ENCODE measurements around the gene TYW1B. TPM values are rescaled to one million over a fixed set of nuclear protein-coding genes. Genes with fewer than 3 reads are reported as not detected.
"Not testable (repeated sequence)": the region's sequence is repeated elsewhere in the genome, so short reads cannot be mapped to it uniquely, and the experiment has no call there.

TYW1B gene
- polyA plus RNA-seq, 3 donors: 0.17 to 2.9 (median 0.31) TPM

DNA sequence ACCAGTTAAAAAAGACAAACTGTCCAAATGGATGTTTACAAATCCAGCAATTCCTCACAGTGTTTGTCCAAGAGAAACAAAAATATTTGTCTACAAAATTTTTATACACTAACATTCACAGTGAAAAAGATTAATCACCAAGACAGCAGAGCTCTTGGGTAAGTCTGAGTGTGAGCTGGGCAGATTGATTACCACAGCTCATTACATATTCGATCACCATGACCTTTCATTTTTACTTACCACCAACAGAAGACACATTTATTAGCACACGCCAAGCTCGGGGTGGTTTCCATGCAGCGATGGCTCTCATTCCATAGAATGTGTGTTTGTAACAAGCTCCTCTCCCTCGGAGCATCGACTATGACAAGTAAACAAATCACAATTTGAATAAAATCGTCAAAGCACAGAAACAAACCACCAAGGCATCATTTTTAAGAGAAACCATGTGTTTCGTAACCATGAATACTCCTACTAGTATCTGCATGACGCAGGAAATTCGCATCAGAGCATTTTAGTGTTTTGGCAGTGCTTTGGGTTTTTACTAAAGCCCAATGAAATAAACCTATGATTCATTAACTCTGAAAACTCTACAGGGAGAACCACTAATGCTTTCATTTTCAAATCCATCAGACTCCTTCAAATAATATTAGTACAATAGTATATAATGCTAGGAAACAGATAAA, 83.6 kb downstream of the TYW1B start:
- H3K27ac ChIP-seq (ENCODE audit: low read depth in 1 of 2, low read length in 2 of 2); H3K27me3 ChIP-seq (ENCODE audit: control insufficient read depth in 2 of 2, insufficient read depth in 2 of 2, low read length in 2 of 2); H3K4me2 ChIP-seq (replicated peaks; ENCODE audit: extremely low read depth, low read length, poor library complexity, severe bottlenecking); intact Hi-C loops (cut with micrococcal nuclease); H3K9ac ChIP-seq (ENCODE audit: insufficient read depth, low read length, poor library complexity, severe bottlenecking); H3K4me1 ChIP-seq (ENCODE audit: control insufficient read depth in 1 of 2, insufficient read depth in 2 of 2, low read length in 2 of 2); H3K9me3 ChIP-seq (replicated peaks in 1 of 2; ENCODE audit: control insufficient read depth in 1 of 2, insufficient read depth in 1 of 2, low read length in 2 of 2); DNase-seq; H2AFZ ChIP-seq (ENCODE audit: insufficient read depth, low read depth, low read length, poor library complexity, severe bottlenecking); H3K27me3 Mint-ChIP-seq (ENCODE audit: low read depth in 3 of 3); H3K27ac Mint-ChIP-seq; H3K4me3 Mint-ChIP-seq; H3K79me2 ChIP-seq (ENCODE audit: insufficient read depth, low read length); H3K4me1 Mint-ChIP-seq; H4K20me1 ChIP-seq (ENCODE audit: insufficient read depth, low read length); H3K4me3 ChIP-seq (replicated peaks in 1 of 3; ENCODE audit: low read depth in 2 of 3, low read length in 3 of 3): not testable (repeated sequence)
- peaks cover 31 to 43% of the 10 kb centered on the region in 2 donors for H3K36me3 Mint-ChIP-seq
- peaks cover 3 to 21% (median 9%) of the 10 kb centered on the region in 7 donors for H3K9me3 Mint-ChIP-seq
- H3K36me3 ChIP-seq (replicated peaks in 1 of 2; ENCODE audit: control insufficient read depth in 1 of 2, insufficient read depth in 2 of 2, low read length in 2 of 2): peaks cover 0 to 16% of the 10 kb centered on the region in 2 donors
- WGBS (ENCODE audit: insufficient coverage): 100% methylated on average over 2 of the region's 10 CpGs

- H3K4me2 ChIP-seq (replicated peaks; ENCODE audit: extremely low read depth, low read length, poor library complexity, severe bottlenecking); H3K4me3 ChIP-seq (replicated peaks in 1 of 3; ENCODE audit: low read depth in 2 of 3, low read length in 3 of 3); H3K4me1 ChIP-seq (ENCODE audit: control insufficient read depth in 1 of 2, insufficient read depth in 2 of 2, low read length in 2 of 2); H2AFZ ChIP-seq (ENCODE audit: insufficient read depth, low read depth, low read length, poor library complexity, severe bottlenecking); H3K27ac Mint-ChIP-seq; H3K27me3 Mint-ChIP-seq (ENCODE audit: low read depth in 3 of 3); H3K27me3 ChIP-seq (ENCODE audit: control insufficient read depth in 2 of 2, insufficient read depth in 2 of 2, low read length in 2 of 2); H3K4me1 Mint-ChIP-seq; H4K20me1 ChIP-seq (ENCODE audit: insufficient read depth, low read length); H3K79me2 ChIP-seq (ENCODE audit: insufficient read depth, low read length); intact Hi-C loops (cut with micrococcal nuclease); DNase-seq; H3K9ac ChIP-seq (ENCODE audit: insufficient read depth, low read length, poor library complexity, severe bottlenecking); H3K9me3 ChIP-seq (replicated peaks in 1 of 2; ENCODE audit: control insufficient read depth in 1 of 2, insufficient read depth in 1 of 2, low read length in 2 of 2); H3K4me3 Mint-ChIP-seq; H3K27ac ChIP-seq (ENCODE audit: low read depth in 1 of 2, low read length in 2 of 2): not testable (repeated sequence)
- peaks cover 31 to 46% of the 10 kb centered on the region in 2 donors for H3K36me3 Mint-ChIP-seq
- peaks cover 5 to 25% (median 10%) of the 10 kb centered on the region in 7 donors for H3K9me3 Mint-ChIP-seq
- no CpG with 5 or more reads among the region's 2 CpGs for WGBS (ENCODE audit: insufficient coverage)
- H3K36me3 ChIP-seq (replicated peaks in 1 of 2; ENCODE audit: control insufficient read depth in 1 of 2, insufficient read depth in 2 of 2, low read length in 2 of 2): peaks cover 2 to 16% of the 10 kb centered on the region in 2 donors
These were observed 84.2 kb downstream of the TYW1B start for GRCh38 chr7:72743801-72744200.

GRCh38 chr7:72739716-72740115, 88.3 kb downstream of the TYW1B start:
- H3K27ac ChIP-seq (ENCODE audit: low read depth in 1 of 2, low read length in 2 of 2); H3K27me3 Mint-ChIP-seq (ENCODE audit: low read depth in 3 of 3); H3K4me1 Mint-ChIP-seq; H3K27me3 ChIP-seq (ENCODE audit: control insufficient read depth in 2 of 2, insufficient read depth in 2 of 2, low read length in 2 of 2); H3K4me1 ChIP-seq (ENCODE audit: control insufficient read depth in 1 of 2, insufficient read depth in 2 of 2, low read length in 2 of 2); H3K4me3 ChIP-seq (replicated peaks in 1 of 3; ENCODE audit: low read depth in 2 of 3, low read length in 3 of 3); H3K79me2 ChIP-seq (ENCODE audit: insufficient read depth, low read length); H3K4me2 ChIP-seq (replicated peaks; ENCODE audit: extremely low read depth, low read length, poor library complexity, severe bottlenecking); H4K20me1 ChIP-seq (ENCODE audit: insufficient read depth, low read length); DNase-seq; H3K27ac Mint-ChIP-seq; intact Hi-C loops (cut with micrococcal nuclease); H3K4me3 Mint-ChIP-seq; H2AFZ ChIP-seq (ENCODE audit: insufficient read depth, low read depth, low read length, poor library complexity, severe bottlenecking); H3K9ac ChIP-seq (ENCODE audit: insufficient read depth, low read length, poor library complexity, severe bottlenecking): not testable (repeated sequence)
- no CpG with 5 or more reads among the region's 11 CpGs for WGBS (ENCODE audit: insufficient coverage)
- Mint-ChIP-seq H3K9me3 (peaks cover 21 to 55% (median 34%) of the 10 kb centered on the region in 7 donors), H3K36me3 (peaks cover 38 to 54% of the 10 kb centered on the region in 2 donors)
- H3K9me3 ChIP-seq (replicated peaks in 1 of 2; ENCODE audit: control insufficient read depth in 1 of 2, insufficient read depth in 1 of 2, low read length in 2 of 2): peaks cover 17 to 36% of the 10 kb centered on the region in 2 donors
- peaks cover 2 to 16% of the 10 kb centered on the region in 2 donors for H3K36me3 ChIP-seq (replicated peaks in 1 of 2; ENCODE audit: control insufficient read depth in 1 of 2, insufficient read depth in 2 of 2, low read length in 2 of 2)

DNA sequence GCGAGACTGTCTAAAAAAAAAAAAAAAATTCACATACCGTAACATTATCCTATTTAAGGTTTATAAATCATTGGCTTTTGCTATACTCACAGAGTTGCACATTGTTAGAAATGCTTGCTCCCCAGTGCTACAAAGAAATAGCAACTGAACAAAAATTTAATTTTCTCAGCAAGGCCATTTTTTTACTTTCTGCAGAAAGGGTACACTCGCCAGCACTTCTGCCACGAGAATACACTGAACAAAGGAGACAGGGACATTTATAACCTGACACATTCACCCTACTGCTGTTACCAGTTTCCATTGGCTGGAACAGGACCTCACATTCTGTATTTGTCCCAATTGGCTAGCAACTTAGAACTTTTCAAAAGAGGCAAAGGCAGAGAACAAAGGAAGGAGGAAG, 92.1 kb downstream of the TYW1B start:
- H3K4me3 Mint-ChIP-seq; H3K4me3 ChIP-seq (replicated peaks in 1 of 3; ENCODE audit: low read depth in 2 of 3, low read length in 3 of 3); H3K36me3 ChIP-seq (replicated peaks in 1 of 2; ENCODE audit: control insufficient read depth in 1 of 2, insufficient read depth in 2 of 2, low read length in 2 of 2); H3K4me2 ChIP-seq (replicated peaks; ENCODE audit: extremely low read depth, low read length, poor library complexity, severe bottlenecking); H3K9ac ChIP-seq (ENCODE audit: insufficient read depth, low read length, poor library complexity, severe bottlenecking); H3K79me2 ChIP-seq (ENCODE audit: insufficient read depth, low read length); H3K27me3 Mint-ChIP-seq (ENCODE audit: low read depth in 3 of 3); H3K4me1 ChIP-seq (ENCODE audit: control insufficient read depth in 1 of 2, insufficient read depth in 2 of 2, low read length in 2 of 2); H3K27ac ChIP-seq (ENCODE audit: low read depth in 1 of 2, low read length in 2 of 2); H2AFZ ChIP-seq (ENCODE audit: insufficient read depth, low read depth, low read length, poor library complexity, severe bottlenecking); H3K27ac Mint-ChIP-seq; intact Hi-C loops (cut with micrococcal nuclease); H3K4me1 Mint-ChIP-seq; DNase-seq; H3K27me3 ChIP-seq (ENCODE audit: control insufficient read depth in 2 of 2, insufficient read depth in 2 of 2, low read length in 2 of 2); H4K20me1 ChIP-seq (ENCODE audit: insufficient read depth, low read length): not testable (repeated sequence)
- Mint-ChIP-seq H3K36me3 (peaks cover 30 to 50% of the 10 kb centered on the region in 2 donors), H3K9me3 (peaks cover 31 to 76% (median 60%) of the 10 kb centered on the region in 7 donors)
- 83% methylated on average over 3 of the region's 4 CpGs for WGBS (ENCODE audit: insufficient coverage)
- peaks cover 17 to 46% of the 10 kb centered on the region in 2 donors for H3K9me3 ChIP-seq (replicated peaks in 1 of 2; ENCODE audit: control insufficient read depth in 1 of 2, insufficient read depth in 1 of 2, low read length in 2 of 2)
